Measurements from ENCODE around the gene KCNA2. TPM values are rescaled to one million over a fixed set of nuclear protein-coding genes. Genes with fewer than 3 reads are reported as not detected.

Gene KCNA2
- total RNA-seq, 1 experiment from 2014 or later, result 1.1 TPM

GRCh38 chr1:110547017-110547416 lies 59.1 kb downstream of the KCNA2 start:
- Histone ChIP-seq H3K27ac (ENCODE audit: low read length) (no peak overlapping the region), H3K36me3 (ENCODE audit: control insufficient read depth, insufficient read depth, low read length) (no peaks in the 10 kb centered on the region), H3K27me3 (ENCODE audit: control insufficient read depth, insufficient read depth, low read length) (peaks cover 2% of the 10 kb centered on the region; the same call in 1 of the 2 replicates), H3K4me1 (ENCODE audit: control insufficient read depth, insufficient read depth, low read length) (no peaks in the 10 kb centered on the region), H3K4me3 (ENCODE audit: low read depth in 2 of 2, low read length in 2 of 2) (no peak overlapping the region), H3K9me3 (ENCODE audit: control insufficient read depth, insufficient read depth, low read depth, low read length) (no peaks in the 10 kb centered on the region)
- in situ Hi-C loops (cut with HindIII; ENCODE audit: low pct_unique_long_range_greater_than_20kb, low sequenced_read_pairs) (no loop called here), intact Hi-C loops (cut with micrococcal nuclease; ENCODE audit: unreplicated experiment) (no loop called here)
- no TSS peak for BruUV-seq (replicated peaks)
- TF ChIP-seq SIN3A (IDR thresholded peaks at IDR 0.05; ENCODE audit: borderline replicate concordance, insufficient read depth, low read depth, low read length), result no peak
- no peak for TF ChIP-seq POLR2AphosphoS5 (IDR thresholded peaks at IDR 0.05; ENCODE audit: low read depth, low read length)
- TF ChIP-seq TCF7L2 (IDR thresholded peaks at IDR 0.05; ENCODE audit: low read depth, low read length), result no peak
- no peak for TF ChIP-seq CTCF (IDR thresholded peaks at IDR 0.05)
- TF ChIP-seq REST (IDR thresholded peaks at IDR 0.05; ENCODE audit: insufficient read depth in 1 of 2, low read depth in 2 of 2, low read length in 1 of 2), result no peak
- ChIA-PET CTCF (no interaction called here), POLR2A (no interaction called here)
- DNase-seq (ENCODE audit: low read depth, low spot score), result no peak
- no peak for ATAC-seq

- Histone ChIP-seq H3K4me3 (ENCODE audit: low read depth in 2 of 2, low read length in 2 of 2) (no peak overlapping the region), H3K9me3 (ENCODE audit: control insufficient read depth, insufficient read depth, low read depth, low read length) (no peaks in the 10 kb centered on the region), H3K27ac (ENCODE audit: low read length) (no peak overlapping the region), H3K4me1 (ENCODE audit: control insufficient read depth, insufficient read depth, low read length) (no peaks in the 10 kb centered on the region), H3K36me3 (ENCODE audit: control insufficient read depth, insufficient read depth, low read length) (no peaks in the 10 kb centered on the region), H3K27me3 (ENCODE audit: control insufficient read depth, insufficient read depth, low read length) (peaks cover 2% of the 10 kb centered on the region; the same call in 1 of the 2 replicates)
- TF ChIP-seq SIN3A (IDR thresholded peaks at IDR 0.05; ENCODE audit: borderline replicate concordance, insufficient read depth, low read depth, low read length) (no peak), REST (IDR thresholded peaks at IDR 0.05; ENCODE audit: insufficient read depth in 1 of 2, low read depth in 2 of 2, low read length in 1 of 2) (no peak), CTCF (IDR thresholded peaks at IDR 0.05) (no peak), TCF7L2 (IDR thresholded peaks at IDR 0.05; ENCODE audit: low read depth, low read length) (no peak), POLR2AphosphoS5 (IDR thresholded peaks at IDR 0.05; ENCODE audit: low read depth, low read length) (no peak)
- ChIA-PET POLR2A (interaction anchor here (0.7 kb wide), 1 partner anchor 41 kb away, joined by 4 read pairs; no protein-coding TSS in a partner anchor), CTCF (no interaction called here)
- in situ Hi-C loops (cut with HindIII; ENCODE audit: low pct_unique_long_range_greater_than_20kb, low sequenced_read_pairs), result no loop called here
- DNase-seq (ENCODE audit: low read depth, low spot score), result no peak
- no peak for ATAC-seq
- BruUV-seq (replicated peaks), result no TSS peak
- intact Hi-C loops (cut with micrococcal nuclease; ENCODE audit: unreplicated experiment), result no loop called here
Measured at GRCh38 chr1:110545492-110545891, 60.7 kb downstream of the KCNA2 start.

Measured in Panc1 (cell line).